IPS-18c (cell line): ENCODE data around the gene SP2.
A peak's percentile ranks its signal among the peaks of the same experiment; 100 is the strongest.

ENCODE experiments used
- H3K4me3 ChIP-seq: 2 replicates; pipeline ENCODE4 v1.7.0; 2013; ENCODE audit warnings: low read depth, mild to moderate bottlenecking, low read length, moderate library complexity; ENCODE audit not compliant: insufficient read depth
- H3K9me3 ChIP-seq: one replicate; pipeline ENCODE4 v1.6.1; 2013; ENCODE audit warnings: mild to moderate bottlenecking, low read length, moderate library complexity; ENCODE audit not compliant: control insufficient read depth, insufficient read depth

SP2 gene

DNA sequence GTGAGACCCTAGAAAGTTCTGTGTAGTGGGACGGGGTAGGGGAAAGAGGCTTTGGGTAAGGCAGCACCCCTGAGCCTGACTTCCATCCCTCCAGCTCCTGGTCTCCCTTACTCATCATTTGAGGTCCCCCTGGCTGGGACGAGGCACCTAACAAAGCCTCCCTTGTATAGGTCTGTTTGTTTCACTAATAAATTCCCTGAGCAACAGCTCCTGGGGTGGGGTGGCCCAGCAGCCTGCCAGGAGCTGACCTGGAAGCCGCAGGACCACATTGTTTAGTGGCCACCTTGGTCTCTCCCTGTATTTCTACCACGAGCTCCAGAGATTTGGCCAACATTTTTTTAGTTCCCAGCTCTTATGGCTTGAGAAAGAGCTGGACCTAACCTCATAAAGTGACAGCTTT, 54.4 kb downstream of the SP2 start:
- no peak overlapping the region for H3K4me3 ChIP-seq
- H3K9me3 ChIP-seq = no peaks in the 10 kb centered on the region

DNA sequence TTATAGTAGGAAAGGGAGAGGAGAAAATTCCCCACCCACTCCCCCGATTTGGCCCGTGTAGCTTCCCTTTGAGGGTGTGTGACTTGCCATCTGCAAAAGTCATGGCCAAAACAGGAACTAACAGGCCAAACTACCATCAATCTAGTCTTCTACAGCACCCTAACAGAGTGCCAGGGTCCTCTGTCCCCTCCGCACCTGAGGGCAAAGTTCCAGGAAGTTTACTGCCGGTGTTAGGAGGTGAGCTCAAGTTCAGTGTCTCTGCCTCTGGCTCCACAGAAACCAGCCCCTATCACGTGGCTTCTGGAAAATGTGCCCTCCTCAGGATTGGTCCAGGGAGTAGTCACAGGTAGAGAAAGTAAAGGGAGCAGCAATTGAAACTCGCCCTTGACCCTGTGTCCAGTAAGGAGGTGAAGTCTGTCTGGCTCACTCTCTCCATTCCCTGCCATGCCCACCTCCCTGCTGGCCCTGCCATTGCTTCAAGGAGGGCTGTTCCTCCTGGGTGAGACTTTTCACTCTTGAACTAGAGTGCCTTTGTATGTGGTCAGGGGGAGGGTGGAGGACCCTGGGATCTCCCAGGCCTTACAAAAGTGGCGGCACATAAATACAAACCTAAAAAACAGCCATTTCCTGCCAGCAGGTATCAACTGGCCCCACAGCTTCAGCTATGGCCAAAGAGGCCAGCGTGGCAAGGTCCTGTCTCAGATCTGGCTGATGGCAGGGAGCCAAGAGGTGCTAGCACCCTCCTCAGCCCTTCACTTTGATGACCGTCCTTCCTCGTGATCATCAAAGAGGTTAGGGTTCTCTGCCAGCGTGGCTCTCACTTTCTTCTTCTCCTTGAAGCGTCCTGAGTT, 56.4 kb downstream of the SP2 start:
- no peaks in the 10 kb centered on the region for H3K9me3 ChIP-seq
- no peak overlapping the region for H3K4me3 ChIP-seq

DNA sequence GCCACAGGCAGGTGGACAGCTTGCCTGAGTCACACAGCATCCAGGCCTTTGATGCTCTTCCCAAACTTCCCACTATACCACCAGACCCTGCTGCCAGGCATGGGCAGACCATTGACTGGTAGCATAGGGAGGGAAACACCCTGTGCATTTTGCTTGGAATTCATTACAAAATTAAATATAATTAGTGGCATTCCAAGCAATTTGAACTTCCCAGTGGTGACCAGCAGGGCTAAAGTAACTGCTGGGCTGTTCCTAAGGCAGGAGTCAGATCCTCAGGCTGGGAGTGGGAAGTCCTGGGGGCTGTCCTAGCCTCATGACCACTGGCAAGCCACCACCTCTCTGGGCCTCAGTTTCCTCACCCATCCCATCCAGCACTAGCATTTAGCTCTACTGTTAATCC, 57.9 kb downstream of the SP2 start:
- H3K9me3 ChIP-seq = no peaks in the 10 kb centered on the region

DNA sequence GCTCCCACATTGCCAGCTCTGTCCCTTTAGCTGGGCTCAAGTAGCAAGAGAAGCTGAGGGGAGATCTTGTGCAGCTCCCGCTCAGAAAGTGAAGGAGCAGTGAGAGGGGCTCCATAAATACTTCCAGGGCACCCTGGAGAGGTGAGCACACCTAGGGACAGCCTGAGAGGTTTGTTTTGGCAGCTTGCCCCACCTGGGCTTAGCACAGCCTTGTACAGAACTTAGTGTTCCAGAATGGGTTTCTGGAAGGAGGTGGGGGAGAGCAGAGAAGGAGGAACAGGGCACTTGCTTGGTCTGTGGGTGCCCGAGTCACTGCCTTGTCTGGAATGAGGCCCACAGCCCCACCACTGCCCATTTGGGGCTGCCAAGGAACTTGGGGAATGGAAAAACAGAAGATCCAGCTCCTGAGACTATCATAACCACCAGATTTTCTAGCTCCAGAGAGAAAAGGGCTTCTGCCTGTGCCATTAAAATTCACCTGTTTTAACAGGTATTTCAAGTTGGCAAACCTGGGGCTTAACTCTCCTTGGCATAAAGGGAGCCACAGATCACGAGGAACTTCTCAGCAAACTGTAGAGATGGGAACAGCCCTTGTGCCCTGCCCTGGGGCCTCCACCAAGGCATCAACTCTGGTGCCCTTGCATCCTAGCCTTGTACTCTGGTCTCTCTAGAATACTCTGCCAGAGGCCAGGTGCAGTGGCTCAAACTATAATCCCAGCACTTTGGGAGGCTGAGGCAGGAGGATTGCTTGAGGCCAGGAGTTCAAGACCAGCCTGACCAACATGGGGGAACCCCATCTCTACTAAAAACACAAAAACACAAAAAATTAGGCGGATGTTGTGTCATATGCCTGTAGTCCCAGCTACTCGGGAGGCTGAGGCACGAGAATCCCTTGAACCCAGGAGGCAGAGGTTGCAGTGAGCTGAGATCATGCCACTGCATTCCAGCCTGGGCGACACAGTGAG, 59.7 kb downstream of the SP2 start:
- Histone ChIP-seq H3K9me3 (no peaks in the 10 kb centered on the region), H3K4me3 (no peak overlapping the region)

More for the DNA sequence above, 57.9 kb downstream of the SP2 start:
- no peak overlapping the region for H3K4me3 ChIP-seq

DNA sequence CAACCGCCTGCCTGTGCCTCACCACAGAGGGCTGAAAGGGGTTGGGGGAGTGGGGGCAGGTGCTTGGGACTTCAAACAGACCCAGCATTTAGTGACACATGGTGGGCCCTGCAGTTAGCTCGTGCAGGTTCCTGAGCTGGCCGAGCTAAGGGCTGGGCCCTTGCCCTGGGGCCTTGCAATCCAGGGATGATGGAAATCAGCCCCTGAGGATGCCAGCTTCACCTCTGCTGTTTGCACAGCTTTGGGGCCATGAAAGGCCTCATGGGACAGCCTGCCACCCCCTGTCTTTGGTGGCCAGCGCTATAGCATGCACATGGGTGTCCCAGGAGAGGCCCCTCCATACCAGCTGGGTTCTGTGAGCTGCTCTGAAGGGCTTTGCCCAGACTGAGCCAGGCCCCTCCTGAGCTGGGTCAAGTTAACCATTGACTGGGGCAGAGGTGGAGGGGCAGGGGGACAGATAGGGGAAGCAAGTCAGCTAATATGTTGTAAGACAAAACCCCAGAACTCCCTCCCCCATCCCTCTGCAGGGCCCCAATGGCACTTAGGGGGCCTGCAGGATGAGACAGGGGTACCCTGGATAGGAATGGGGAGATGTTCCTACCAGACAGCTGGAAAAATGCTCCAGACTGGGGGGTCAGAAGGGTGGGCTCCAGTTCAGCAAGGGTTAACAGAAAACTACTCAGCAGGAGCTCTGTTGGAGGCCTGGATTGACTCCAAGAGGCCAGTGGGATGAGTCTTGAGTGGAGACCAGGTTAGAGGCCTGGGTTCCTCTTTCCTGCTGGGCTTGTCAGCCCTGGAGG, 61.0 kb downstream of the SP2 start:
- Histone ChIP-seq H3K9me3 (no peaks in the 10 kb centered on the region), H3K4me3 (peak overlapping the region; percentile 25)

DNA sequence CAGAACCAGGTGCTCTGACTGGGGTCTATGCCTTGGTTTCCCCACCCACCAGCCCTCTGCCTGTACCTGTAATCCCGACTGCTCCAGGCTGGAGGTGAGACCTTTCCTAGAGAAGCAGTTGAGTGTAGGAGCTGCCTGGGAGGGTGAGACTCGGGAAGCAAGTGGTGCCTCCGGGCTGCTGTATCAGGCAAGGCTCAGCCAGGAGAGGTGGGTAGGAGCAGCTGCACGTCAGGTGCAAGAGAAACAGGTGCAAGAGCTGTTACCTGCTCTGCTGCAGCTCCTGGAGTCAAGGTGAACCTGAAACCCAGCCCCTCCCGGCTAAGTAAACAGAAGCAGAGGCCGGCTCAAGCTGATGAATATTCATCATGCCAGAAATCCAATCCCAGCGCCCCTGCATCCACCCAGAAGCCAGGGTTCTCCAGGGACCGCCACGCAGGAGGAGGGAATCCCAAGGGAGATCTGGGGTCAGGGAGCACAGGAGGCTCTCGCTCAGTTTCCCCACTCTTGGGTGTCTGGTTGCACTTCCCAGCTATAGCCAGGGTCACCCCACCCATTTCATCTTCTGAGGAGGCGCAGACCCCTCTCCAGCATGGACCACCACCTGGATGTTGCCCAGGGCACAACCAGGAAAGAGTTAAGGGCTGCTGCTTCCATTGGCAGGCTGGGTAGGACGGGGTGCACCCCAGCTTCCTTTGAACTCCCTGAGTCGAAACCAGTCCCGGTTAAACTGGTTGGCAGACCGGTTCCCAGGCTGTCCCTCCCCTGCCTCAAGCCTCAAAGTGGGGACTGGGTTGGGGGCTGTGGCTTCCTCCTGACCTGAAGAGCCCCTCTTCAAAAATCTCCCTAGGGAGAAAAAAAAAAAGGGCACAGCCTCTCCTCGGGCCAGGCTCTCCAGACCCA, 61.8 kb downstream of the SP2 start, which contains the start of gene PRR15L:
PRR15L (minus strand) TSS at position 293 of the 900 bp plus-strand sequence. CDS start 4,649 bp downstream, outside the sequence.
- Histone ChIP-seq H3K9me3 (no peaks in the 10 kb centered on the region), H3K4me3 (peak within 1 kb of the TSS; percentile 25)

DNA sequence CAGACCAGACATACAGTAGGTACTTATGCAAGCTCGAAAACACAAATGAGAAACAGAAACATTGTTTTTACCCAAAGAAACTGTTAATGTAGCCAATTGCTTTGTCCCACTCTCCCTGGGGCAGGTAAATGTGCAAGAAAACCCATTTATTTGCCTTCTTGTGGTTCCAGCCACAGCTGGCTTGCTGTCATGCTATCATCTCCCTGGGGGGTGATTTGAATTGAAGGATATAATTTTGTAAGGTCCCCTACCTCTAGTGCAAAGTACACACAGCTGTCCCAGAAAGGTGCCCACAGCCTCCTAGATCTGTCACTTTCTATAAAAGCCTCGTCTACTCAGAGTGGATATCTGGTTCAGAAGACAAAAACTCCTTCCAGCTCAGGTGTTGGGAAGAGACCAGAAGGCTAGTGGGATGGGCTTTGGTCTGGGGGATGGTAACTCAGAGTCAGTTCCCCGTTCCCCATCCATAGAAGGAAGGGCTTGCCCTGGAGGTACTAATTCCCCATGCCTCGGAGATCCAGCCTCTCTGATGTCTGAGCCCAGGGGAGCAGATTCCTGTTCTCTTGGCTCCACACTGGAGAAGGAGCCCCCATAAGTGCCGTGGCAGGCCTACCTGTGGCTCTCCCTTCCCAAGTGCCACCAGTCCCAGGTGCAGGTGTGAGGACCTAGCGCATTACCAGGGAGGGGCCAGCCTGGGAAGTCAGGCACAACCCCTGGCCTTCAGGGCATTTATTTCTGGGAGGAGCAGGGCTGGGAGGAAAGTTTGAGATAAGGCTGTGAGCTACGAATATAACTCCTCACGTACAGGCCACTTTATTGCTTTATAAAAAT, 64.0 kb downstream of the SP2 start:
- H3K9me3 ChIP-seq = no peaks in the 10 kb centered on the region
- no peak overlapping the region for H3K4me3 ChIP-seq

DNA sequence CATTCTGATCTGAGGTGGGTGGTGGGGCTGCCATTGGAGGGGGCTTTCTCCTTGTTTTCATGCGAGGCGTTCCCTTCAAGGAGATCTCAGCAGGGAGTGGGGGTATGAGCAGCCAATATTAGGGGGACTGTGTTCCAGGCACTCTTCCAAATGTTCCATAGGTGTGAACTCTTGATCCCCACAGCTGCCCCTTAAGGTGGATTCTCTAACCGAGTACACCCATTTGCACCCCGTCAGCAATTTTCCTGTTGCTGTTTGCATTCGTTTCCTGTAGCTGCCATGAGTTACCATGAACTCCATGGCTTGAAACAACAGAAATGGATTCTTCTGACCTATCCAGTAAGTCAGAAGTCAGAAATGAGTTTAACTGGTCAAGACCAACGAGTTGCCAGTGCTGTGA, 65.4 kb downstream of the SP2 start:
- Histone ChIP-seq H3K9me3 (no peaks in the 10 kb centered on the region), H3K4me3 (no peak overlapping the region)

DNA sequence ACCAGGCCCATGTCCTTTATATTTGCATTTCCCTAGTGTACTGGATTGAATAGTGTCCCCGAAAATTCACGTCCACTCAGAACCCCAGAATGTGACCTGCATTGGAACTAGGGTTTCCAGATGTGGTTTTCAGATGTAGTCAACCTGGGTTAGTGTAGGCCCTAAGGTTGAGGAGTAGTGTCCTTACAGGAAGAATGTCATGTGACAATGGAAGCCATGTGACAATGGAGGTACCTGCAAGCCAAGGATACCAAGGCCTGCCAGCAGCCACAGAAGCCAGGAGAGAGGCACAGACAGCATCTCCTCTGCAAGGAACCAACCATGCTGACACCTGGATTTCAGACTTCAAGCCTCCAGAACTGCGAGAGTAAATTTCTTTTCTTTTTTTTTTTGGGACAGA, 66.9 kb downstream of the SP2 start:
- Histone ChIP-seq H3K9me3 (no peaks in the 10 kb centered on the region), H3K4me3 (no peak overlapping the region)

DNA sequence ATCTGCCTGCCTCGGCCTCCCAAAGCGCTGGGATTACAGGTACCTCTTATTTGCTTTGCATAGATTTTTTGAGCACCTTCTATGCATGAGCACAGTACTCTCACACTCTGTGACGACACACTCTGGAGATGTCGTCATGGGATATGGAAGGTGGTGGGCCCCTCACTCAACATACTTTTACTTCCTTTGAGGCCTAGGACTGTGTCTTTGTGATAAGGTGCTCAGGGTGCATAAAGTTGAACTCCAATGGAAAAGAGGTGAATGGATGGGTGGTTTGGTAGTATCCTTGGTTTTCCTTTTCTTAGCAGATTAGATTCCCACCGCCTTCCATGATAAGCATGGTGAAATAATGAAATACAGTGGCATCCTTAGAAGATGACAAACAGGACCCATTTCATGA, 68.8 kb downstream of the SP2 start:
- H3K4me3 ChIP-seq = no peak overlapping the region
- H3K9me3 ChIP-seq = no peaks in the 10 kb centered on the region

DNA sequence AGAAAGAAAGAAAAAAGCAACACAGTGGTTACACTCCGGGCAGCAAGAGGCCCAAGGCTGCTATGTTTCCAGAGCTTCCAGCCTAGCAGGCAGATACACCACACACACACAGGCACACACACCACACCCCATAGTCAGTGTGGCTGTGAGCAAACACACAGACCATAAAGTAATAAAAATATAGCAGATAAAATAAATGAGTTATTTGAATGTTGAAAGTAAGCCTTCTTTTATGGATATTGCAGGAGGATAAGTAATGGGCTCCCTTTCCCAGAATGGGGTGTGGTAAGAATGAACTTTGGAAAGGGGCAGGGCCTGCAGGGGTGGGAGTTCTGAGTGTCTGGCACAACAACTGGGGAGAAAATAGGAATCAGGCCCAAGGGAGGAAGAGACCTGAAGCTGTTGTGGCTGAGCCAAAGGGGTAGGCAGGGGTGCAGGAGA, 70.1 kb downstream of the SP2 start:
- no peak overlapping the region for H3K4me3 ChIP-seq

DNA sequence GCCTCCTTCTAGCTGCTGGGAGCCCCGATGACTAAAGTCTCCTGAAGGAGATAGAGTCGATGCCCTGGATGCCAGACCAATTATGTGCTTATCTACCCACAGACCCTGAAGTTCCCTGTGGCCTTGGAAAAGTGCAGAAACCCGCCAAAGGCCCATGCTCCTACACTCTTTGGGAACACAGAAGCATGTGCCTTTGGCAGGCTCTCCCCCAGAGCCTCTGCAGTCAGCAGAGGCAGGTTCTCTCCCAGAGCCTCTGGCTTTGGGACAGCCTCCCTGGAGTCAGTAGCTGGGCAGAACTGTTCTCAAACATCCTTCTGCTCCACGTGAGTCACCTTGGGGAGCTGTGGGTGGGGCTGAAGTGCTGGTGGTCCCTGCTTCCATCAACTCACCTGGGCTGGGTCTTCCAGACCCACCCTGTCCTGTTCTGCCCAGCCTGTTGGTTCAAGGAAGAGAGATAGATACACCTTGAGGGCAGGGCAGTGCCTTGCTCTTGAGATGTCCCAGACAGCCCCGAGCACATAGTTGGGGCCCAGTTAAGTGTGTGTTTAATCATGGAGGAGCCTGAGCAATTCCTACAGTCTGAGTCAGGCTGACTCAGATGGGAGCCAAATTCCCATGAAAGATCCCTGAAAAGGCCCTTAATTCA, 71.7 kb downstream of the SP2 start:
- Histone ChIP-seq H3K4me3 (no peak overlapping the region), H3K9me3 (no peaks in the 10 kb centered on the region)

More for the DNA sequence above, 70.1 kb downstream of the SP2 start:
- H3K9me3 ChIP-seq = no peaks in the 10 kb centered on the region

DNA sequence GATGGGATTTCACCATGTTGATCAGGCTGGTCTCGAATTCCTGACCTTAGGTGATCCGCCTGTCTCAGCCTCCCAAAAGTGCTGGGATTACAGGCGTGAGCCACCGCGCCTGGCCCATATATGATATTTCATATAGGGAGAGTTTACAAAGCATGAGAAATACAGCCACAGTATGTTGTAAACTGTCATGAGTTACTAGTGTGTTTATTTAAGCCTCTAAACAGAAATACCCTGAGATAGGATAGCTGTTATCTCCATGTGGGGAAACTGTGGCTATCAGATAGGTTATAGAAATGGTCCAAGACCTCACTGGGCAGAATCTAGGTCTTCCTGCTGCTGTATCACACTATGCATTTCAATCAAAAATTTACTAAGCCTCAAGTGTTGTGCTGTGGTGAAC, 72.8 kb downstream of the SP2 start:
- no peak overlapping the region for H3K4me3 ChIP-seq
- no peaks in the 10 kb centered on the region for H3K9me3 ChIP-seq

DNA sequence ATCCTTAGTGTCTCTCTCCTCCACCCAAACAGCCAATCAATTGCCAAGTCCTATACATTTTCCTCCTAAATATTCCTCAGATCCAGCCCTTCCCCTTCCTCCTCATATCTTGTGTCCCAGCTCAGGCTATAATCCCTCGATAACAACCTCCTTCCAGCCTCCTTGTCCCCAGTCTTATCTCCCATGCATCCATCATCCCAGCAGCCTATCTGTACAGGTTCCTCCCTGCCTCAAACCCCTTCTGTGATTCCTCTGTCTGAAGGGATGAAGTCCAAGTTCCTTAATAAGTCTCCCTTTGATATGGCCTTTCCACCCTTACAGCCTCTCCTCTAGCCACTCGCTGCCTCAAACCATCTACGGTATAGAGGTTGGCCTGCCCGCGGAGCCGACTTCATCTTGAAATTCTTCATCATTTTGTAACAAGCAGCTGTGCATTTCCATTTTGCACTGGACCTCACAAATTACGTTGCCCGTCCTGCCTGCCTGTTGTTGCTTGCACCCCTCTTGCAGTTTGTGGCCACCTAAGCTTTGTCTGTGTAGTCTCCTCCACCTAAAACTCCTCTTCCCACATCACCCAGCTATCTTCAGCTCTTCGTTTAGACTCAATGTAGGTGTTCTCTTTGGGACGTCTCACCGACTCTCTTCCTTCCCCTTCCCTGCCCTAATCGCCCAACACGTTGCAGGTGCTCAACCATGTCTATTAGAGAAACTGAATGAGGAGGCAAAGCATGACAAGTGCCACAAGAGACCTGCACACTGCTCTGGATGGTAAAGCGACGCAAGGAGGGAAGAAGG, 74.1 kb downstream of the SP2 start:
- H3K4me3 ChIP-seq = no peak overlapping the region
- no peaks in the 10 kb centered on the region for H3K9me3 ChIP-seq
